B cell (primary cell): ENCODE measurements around the gene CAPN11. TPM values are rescaled to one million over a fixed set of nuclear protein-coding genes. Genes with fewer than 3 reads are reported as not detected.
A peak's percentile ranks its signal among the peaks of the same experiment; 100 is the strongest.

ENCODE experiments used
- ATAC-seq: fragments of 200-7000 bp; cut with Tn5 transposase; one replicate; pipeline ENCODE4 v1.10.0; 2021; ENCODE audit warnings: low read depth, mild to moderate bottlenecking, moderate number of reproducible peaks, moderate library complexity
- CTCF ChIA-PET: fragments of 350-600 bp; sonication (Branson Sonifier 250); formaldehyde crosslinking; loops from one replicate; lab custom pipeline; 2021; ENCODE audit warnings: antibody characterized with exemption, inconsistent platforms; lab: Charles Lee
- POLR2A ChIA-PET: fragments of 350-600 bp; sonication (Branson Sonifier 250); formaldehyde crosslinking; loops from one replicate; lab custom pipeline; 2021; ENCODE audit warnings: antibody characterized with exemption; lab: Charles Lee
- DNase-seq: peaks from one replicate; pipeline ENCODE4 v3.0.0; 2013
- H2AFZ ChIP-seq: 2 replicates; pipeline ENCODE4 v1.6.1; 2012; ENCODE audit warnings: mild to moderate bottlenecking, low read depth, low read length; ENCODE audit not compliant: insufficient read depth, poor library complexity, severe bottlenecking
- H3K27ac ChIP-seq, 2 donors: 1 replicate in 1 of 2; 2 replicates in 1 of 2; pipeline ENCODE4 v1.5.1; 2012 to 2013; ENCODE audit warnings: low read length in 2 of 2, mild to moderate bottlenecking in 2 of 2, moderate library complexity in 1 of 2
- H3K27me3 ChIP-seq, 4 experiments: fragments of 200-600 bp in 1 of 4; sonication (generic) in 1 of 4; replicated peaks in 1 of 4; 1 replicate in 2 of 4; 2 replicates in 2 of 4; pipeline versions ENCODE4 v1.6.1 to v1.7.0; 2013 to 2016; ENCODE audit warnings: low read length in 3 of 4, mild to moderate bottlenecking in 2 of 4, mixed read lengths in 1 of 4, moderate library complexity in 1 of 4; ENCODE audit not compliant: insufficient read depth in 4 of 4, control insufficient read depth in 3 of 4; ENCODE audit errors: control extremely low read depth in 1 of 4
- H3K36me3 ChIP-seq, 2 experiments: replicated peaks in 1 of 2; 1 replicate in 1 of 2; 2 replicates in 1 of 2; pipeline versions ENCODE4 v1.6.1 to v1.7.1; 2013; ENCODE audit warnings: low read length in 1 of 2; ENCODE audit not compliant: insufficient read depth in 2 of 2, control insufficient read depth in 1 of 2; ENCODE audit errors: control extremely low read depth in 1 of 2, extremely low read depth in 1 of 2
- H3K4me1 ChIP-seq, 2 donors: fragments of 200-600 bp in 1 of 2; sonication (generic) in 1 of 2; 1 replicate in 1 of 2; 2 replicates in 1 of 2; pipeline versions ENCODE4 v1.5.1 to v1.6.1; 2013 to 2017; ENCODE audit warnings: low read length in 2 of 2; ENCODE audit not compliant: control insufficient read depth in 2 of 2, insufficient read depth in 2 of 2
- H3K4me2 ChIP-seq: replicated peaks from 2 replicates; pipeline ENCODE3; 2012; ENCODE audit warnings: mild to moderate bottlenecking, low read depth, low read length; ENCODE audit not compliant: poor library complexity, severe bottlenecking
- H3K4me3 ChIP-seq, 5 experiments: fragments of 200-600 bp in 1 of 5; sonication (generic) in 1 of 5; 1 replicate in 3 of 5; 2 replicates in 2 of 5; pipeline versions ENCODE4 v1.5.1 to v1.7.0; 2011 to 2016; ENCODE audit warnings: low read length in 4 of 5, mild to moderate bottlenecking in 4 of 5, low read depth in 2 of 5, control low read depth in 1 of 5, moderate library complexity in 1 of 5; ENCODE audit not compliant: insufficient read depth in 1 of 5; ENCODE audit errors: control extremely low read depth in 1 of 5, extremely low read depth in 1 of 5
- H3K79me2 ChIP-seq: fragments of 200-600 bp; sonication (generic); one replicate; pipeline ENCODE4 v1.6.0; 2016; ENCODE audit warnings: low read length; ENCODE audit not compliant: control insufficient read depth, insufficient read depth
- H3K9ac ChIP-seq: fragments of 200-600 bp; sonication (generic); 2 replicates; pipeline ENCODE4 v1.6.1; 2017; ENCODE audit warnings: mild to moderate bottlenecking, low read length, moderate library complexity
- H3K9me3 ChIP-seq, 3 donors: one replicate each; pipeline versions ENCODE4 v1.6.1 to v1.7.1; 2013; ENCODE audit warnings: low read length in 2 of 3; ENCODE audit not compliant: control insufficient read depth in 2 of 3, insufficient read depth in 1 of 3; ENCODE audit errors: control extremely low read depth in 1 of 3
- H4K20me1 ChIP-seq: 2 replicates; pipeline ENCODE4 v1.6.0; 2012; ENCODE audit warnings: mild to moderate bottlenecking, low read length; ENCODE audit not compliant: insufficient read depth, control insufficient read depth, poor library complexity, severe bottlenecking
- H3K27ac Mint-ChIP-seq: one replicate; pipeline ENCODE4 v1.8.0; 2021; ENCODE audit warnings: mixed read lengths
- H3K27me3 Mint-ChIP-seq: one replicate; pipeline ENCODE4 v1.8.0; 2021; ENCODE audit warnings: mixed read lengths
- H3K4me1 Mint-ChIP-seq: one replicate; pipeline ENCODE4 v1.8.0; 2021; ENCODE audit warnings: mixed read lengths
- H3K4me3 Mint-ChIP-seq: one replicate; pipeline ENCODE4 v1.8.0; 2021; ENCODE audit warnings: mixed read lengths
- H3K9me3 Mint-ChIP-seq: one replicate; pipeline ENCODE4 v1.8.0; 2022; ENCODE audit warnings: mixed read lengths; ENCODE audit not compliant: insufficient read depth
- CTCF ChIP-seq: fragments of 200-600 bp; IDR thresholded peaks from one replicate; pipeline ENCODE4 v1.8.0; 2022; ENCODE audit warnings: antibody characterized with exemption, mild to moderate bottlenecking
- EZH2 ChIP-seq: IDR thresholded peaks from 2 replicates; pipeline ENCODE4 v1.6.1; 2012; ENCODE audit warnings: borderline replicate concordance, low read depth, mild to moderate bottlenecking, moderate library complexity, low read length; ENCODE audit not compliant: insufficient read depth, poor library complexity, severe bottlenecking
- WGBS: methylation state at CpG from one replicate; pipeline ENCODE4 v1.1.5; 2013; ENCODE audit warnings: missing lambda C conversion rate; ENCODE audit not compliant: insufficient coverage; 5-methylcytosine and 5-hydroxymethylcytosine counted together
- intact Hi-C: fragments of 100-400 bp; cut with micrococcal nuclease; formaldehyde crosslinking; loops from one replicate; pipeline ENCODE4 v1.10.0; 2022
- polyA plus RNA-seq: library from polyadenylated mRNA; depleted of rRNA; stranded (reverse); fragments of >200 nt; gene quantifications from 2 replicates; pipeline ENCODE4 v1.2.3, GENCODE V29; 2012
- total RNA-seq, 2 donors: library from RNA; stranded (reverse); fragments of 120-200 nt in 1 of 2; gene quantifications; 1 replicate in 1 of 2; 2 replicates in 1 of 2; pipeline versions ENCODE4 v1.2.3 to v1.2.4, GENCODE V29; 2013 to 2022

CAPN11 gene
- total and polyA plus RNA-seq, 2 donors (not counting 1 experiment from before 2014, with no cell fraction given): not detected

GRCh38 chr6:44224029-44224964, 65.7 kb downstream of the CAPN11 start:
- Mint-ChIP-seq H3K27me3 (no peaks in the 10 kb centered on the region), H3K4me3 (peak overlapping the region; percentile 88), H3K4me1 (peaks cover 30% of the 10 kb centered on the region), H3K9me3 (no peaks in the 10 kb centered on the region), H3K27ac (no peak overlapping the region)
- H3K9ac ChIP-seq: peak overlapping the region; percentile 71
- POLR2A ChIA-PET: interaction anchor here (0.6 to 5.0 kb wide), 4 partner anchors 13 to 33 kb away, joined by 3 to 52 read pairs (median 8); partner anchors contain the start of genes HSP90AB1 and SLC35B2
- peaks cover 5% of the 10 kb centered on the region for H3K79me2 ChIP-seq
- peak overlapping the region; percentile 88 for H2AFZ ChIP-seq
- DNase-seq (peak; percentile 47), ATAC-seq (no peak)
- peaks cover 0 to 2% (median 0%) of the 10 kb centered on the region in 4 experiments for H3K27me3 ChIP-seq
- peak overlapping the region; percentile 97 for H3K4me2 ChIP-seq
- peak overlapping the region; percentile 16 to 68 (median 58) for H3K4me3 ChIP-seq
- H3K4me1 ChIP-seq: peaks cover 17 to 33% of the 10 kb centered on the region in 2 donors
- 25% methylated on average over 8 of the region's 18 CpGs for WGBS
- intact Hi-C loops: loop anchor here (5.0 kb wide), 2 partner anchors 52 to 163 kb away; partner anchors contain the start of gene CDC5L
- CTCF ChIA-PET: interaction anchor here (0.7 to 3.1 kb wide), 16 partner anchors 10 to 128 kb away, joined by 3 to 22 read pairs (median 5); partner anchors contain the start of genes HSP90AB1, MRPL14 and TMEM63B
- H3K9me3 ChIP-seq: no peaks in the 10 kb centered on the region
- no peak overlapping the region for H3K27ac ChIP-seq
- TF ChIP-seq CTCF (no peak), EZH2 (no peak)
- no peaks in the 10 kb centered on the region for H3K36me3 ChIP-seq
- no peaks in the 10 kb centered on the region for H4K20me1 ChIP-seq
